Calu3 (cell line): ENCODE results near the gene GHRHR. TPM values are rescaled to one million over a fixed set of nuclear protein-coding genes. Genes with fewer than 3 reads are reported as not detected.

Source experiments
- BruUV-seq: library from RNA; stranded (reverse); fragments of 400-500 nt; replicated peaks from 2 replicates; lab custom pipeline; 2021; lab: Mats Ljungman, UMichigan
- CTCF ChIA-PET: fragments of 300-600 bp; sonication (Branson Sonifier 250); formaldehyde crosslinking; loops from one replicate; lab custom pipeline; 2022; ENCODE audit warnings: antibody characterized with exemption; lab: Charles Lee
- DNase-seq: peaks from one replicate; pipeline ENCODE4 v3.0.0; 2022
- H3K27ac Mint-ChIP-seq: one replicate; pipeline ENCODE4 v1.8.0; 2022; ENCODE audit warnings: mixed read lengths; ENCODE audit not compliant: unreplicated experiment
- H3K27me3 Mint-ChIP-seq: one replicate; pipeline ENCODE4 v1.8.0; 2022; ENCODE audit warnings: mixed read lengths; ENCODE audit not compliant: unreplicated experiment
- H3K36me3 Mint-ChIP-seq: one replicate; pipeline ENCODE4 v1.8.0; 2022; ENCODE audit warnings: mild to moderate bottlenecking, moderate library complexity, mixed read lengths; ENCODE audit not compliant: insufficient read depth, unreplicated experiment
- H3K4me1 Mint-ChIP-seq: one replicate; pipeline ENCODE4 v1.8.0; 2022; ENCODE audit warnings: mild to moderate bottlenecking, low read depth, mixed read lengths; ENCODE audit not compliant: unreplicated experiment
- H3K4me3 Mint-ChIP-seq: one replicate; pipeline ENCODE4 v1.8.0; 2022; ENCODE audit warnings: mild to moderate bottlenecking, low read depth, moderate library complexity, mixed read lengths; ENCODE audit not compliant: unreplicated experiment
- H3K9me3 Mint-ChIP-seq: one replicate; pipeline ENCODE4 v1.8.0; 2022; ENCODE audit warnings: low read depth, mixed read lengths; ENCODE audit not compliant: unreplicated experiment
- intact Hi-C: fragments of 100-400 bp; cut with micrococcal nuclease; formaldehyde crosslinking; loops from one replicate; pipeline ENCODE4 v1.10.0; 2022; ENCODE audit not compliant: unreplicated experiment
- total RNA-seq: library from RNA; stranded (reverse); gene quantifications from 2 replicates; pipeline ENCODE4 v1.2.3, GENCODE V29; 2022
- TF ChIP-seq, protein P1 (sequence below): fragments of 200-600 bp; IDR thresholded peaks from one replicate; pipeline ENCODE4 v1.8.0; 2022; ENCODE audit warnings: antibody characterized with exemption; ENCODE audit not compliant: unreplicated experiment

The GHRHR gene
- total RNA-seq, 1 experiment from 2014 or later: not detected

DNA sequence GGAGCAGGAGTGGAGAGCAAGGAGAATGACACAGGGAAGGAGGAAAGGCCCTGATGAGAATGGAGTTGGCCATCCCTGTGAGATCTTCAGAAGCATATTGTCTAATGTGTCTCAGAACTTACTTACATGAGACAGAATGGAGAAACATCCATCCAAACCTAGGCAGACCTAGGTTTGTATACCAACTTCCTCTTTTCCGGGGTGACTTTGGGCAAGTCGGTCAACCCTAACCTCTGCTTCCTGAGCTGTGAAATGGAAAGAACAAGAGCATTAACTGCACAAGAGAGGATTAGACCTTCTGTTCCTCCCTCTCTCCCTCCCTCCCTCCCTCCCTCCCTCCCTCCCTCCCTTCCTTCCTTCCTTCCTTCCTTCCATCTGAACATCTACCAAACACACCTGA lies 4.5 kb downstream of the GHRHR start:
- TF ChIP-seq, protein P1, sequence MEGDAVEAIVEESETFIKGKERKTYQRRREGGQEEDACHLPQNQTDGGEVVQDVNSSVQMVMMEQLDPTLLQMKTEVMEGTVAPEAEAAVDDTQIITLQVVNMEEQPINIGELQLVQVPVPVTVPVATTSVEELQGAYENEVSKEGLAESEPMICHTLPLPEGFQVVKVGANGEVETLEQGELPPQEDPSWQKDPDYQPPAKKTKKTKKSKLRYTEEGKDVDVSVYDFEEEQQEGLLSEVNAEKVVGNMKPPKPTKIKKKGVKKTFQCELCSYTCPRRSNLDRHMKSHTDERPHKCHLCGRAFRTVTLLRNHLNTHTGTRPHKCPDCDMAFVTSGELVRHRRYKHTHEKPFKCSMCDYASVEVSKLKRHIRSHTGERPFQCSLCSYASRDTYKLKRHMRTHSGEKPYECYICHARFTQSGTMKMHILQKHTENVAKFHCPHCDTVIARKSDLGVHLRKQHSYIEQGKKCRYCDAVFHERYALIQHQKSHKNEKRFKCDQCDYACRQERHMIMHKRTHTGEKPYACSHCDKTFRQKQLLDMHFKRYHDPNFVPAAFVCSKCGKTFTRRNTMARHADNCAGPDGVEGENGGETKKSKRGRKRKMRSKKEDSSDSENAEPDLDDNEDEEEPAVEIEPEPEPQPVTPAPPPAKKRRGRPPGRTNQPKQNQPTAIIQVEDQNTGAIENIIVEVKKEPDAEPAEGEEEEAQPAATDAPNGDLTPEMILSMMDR: no peak
- no peak overlapping the region for H3K27ac Mint-ChIP-seq
- no TSS peak for BruUV-seq
- no peaks in the 10 kb centered on the region for H3K36me3 Mint-ChIP-seq
- H3K4me1 Mint-ChIP-seq: peaks cover 21% of the 10 kb centered on the region
- intact Hi-C loops: no loop called here
- DNase-seq: no peak
- no peaks in the 10 kb centered on the region for H3K9me3 Mint-ChIP-seq
- CTCF ChIA-PET: interaction anchor here (0.6 kb wide), 1 partner anchor 27 kb away, joined by 3 read pairs; no protein-coding TSS in a partner anchor
- no peak overlapping the region for H3K4me3 Mint-ChIP-seq
- H3K27me3 Mint-ChIP-seq: peaks cover 39% of the 10 kb centered on the region

DNA sequence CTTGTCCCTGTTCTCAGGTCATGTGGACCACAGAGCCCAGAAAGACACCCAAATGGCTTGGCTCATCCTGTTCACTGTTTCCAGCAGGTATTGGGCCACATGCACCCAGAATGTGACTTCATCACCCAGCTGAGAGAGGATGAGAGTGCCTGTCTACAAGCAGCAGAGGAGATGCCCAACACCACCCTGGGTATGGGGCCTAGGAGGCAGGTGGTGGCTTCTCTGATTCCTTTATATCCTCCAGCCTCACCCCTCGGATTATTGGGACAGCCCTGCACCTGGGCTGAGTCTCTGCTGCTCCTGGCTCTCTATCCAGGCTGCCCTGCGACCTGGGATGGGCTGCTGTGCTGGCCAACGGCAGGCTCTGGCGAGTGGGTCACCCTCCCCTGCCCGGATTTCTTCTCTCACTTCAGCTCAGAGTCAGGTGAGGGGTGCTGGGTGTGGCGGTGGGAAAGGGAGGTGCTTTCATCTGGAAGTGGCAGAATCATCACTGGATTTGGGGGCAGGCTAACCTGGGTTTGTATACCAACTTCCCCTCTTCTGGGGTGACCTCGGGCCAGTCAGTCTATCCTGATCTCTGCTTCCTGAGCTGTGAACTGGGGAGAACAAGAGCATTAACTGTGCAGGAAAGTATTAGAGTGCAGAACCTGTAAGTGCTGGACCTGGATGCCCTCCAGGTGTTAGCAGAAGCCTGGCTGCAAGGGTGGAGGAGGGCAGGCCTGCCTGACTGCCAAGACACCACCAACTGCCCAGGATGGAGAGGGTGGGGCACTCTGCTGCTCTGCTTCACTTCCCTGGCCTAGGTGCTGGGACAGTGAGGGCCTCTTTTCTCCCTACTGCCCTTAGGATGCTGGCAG lies 5.2 kb downstream of the GHRHR start:
- H3K9me3 Mint-ChIP-seq: no peaks in the 10 kb centered on the region
- H3K4me3 Mint-ChIP-seq: no peak overlapping the region
- H3K36me3 Mint-ChIP-seq: no peaks in the 10 kb centered on the region
- TF ChIP-seq, protein P1: no peak
- H3K27ac Mint-ChIP-seq: no peak overlapping the region
- CTCF ChIA-PET: no interaction called here
- H3K4me1 Mint-ChIP-seq: peaks cover 24% of the 10 kb centered on the region
- peaks cover 39% of the 10 kb centered on the region for H3K27me3 Mint-ChIP-seq
- DNase-seq: no peak
- BruUV-seq: no TSS peak
- intact Hi-C loops: no loop called here

DNA sequence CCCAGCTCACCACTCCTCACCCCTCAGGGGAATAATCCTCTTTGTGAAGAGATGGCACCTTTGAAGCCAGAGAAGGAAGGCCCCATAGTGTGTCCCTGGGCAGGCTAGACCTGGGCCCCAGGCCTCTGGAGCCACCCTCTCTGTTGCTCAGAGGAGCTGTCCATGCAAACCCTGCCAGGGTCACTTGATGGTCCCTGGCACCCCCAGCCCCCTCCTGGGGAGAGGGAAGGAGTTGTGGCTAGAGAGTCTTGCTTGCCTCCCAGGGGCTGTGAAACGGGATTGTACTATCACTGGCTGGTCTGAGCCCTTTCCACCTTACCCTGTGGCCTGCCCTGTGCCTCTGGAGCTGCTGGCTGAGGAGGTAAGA lies 5.8 kb downstream of the GHRHR start:
- no peak for DNase-seq
- no TSS peak for BruUV-seq
- H3K27ac Mint-ChIP-seq: no peak overlapping the region
- intact Hi-C loops: no loop called here
- H3K27me3 Mint-ChIP-seq: peaks cover 39% of the 10 kb centered on the region
- no peaks in the 10 kb centered on the region for H3K36me3 Mint-ChIP-seq
- CTCF ChIA-PET: interaction anchor here (0.6 kb wide), 1 partner anchor 788 kb away, joined by 3 read pairs; no protein-coding TSS in a partner anchor
- H3K4me3 Mint-ChIP-seq: no peak overlapping the region
- H3K4me1 Mint-ChIP-seq: peaks cover 30% of the 10 kb centered on the region
- TF ChIP-seq, protein P1: no peak
- no peaks in the 10 kb centered on the region for H3K9me3 Mint-ChIP-seq

DNA sequence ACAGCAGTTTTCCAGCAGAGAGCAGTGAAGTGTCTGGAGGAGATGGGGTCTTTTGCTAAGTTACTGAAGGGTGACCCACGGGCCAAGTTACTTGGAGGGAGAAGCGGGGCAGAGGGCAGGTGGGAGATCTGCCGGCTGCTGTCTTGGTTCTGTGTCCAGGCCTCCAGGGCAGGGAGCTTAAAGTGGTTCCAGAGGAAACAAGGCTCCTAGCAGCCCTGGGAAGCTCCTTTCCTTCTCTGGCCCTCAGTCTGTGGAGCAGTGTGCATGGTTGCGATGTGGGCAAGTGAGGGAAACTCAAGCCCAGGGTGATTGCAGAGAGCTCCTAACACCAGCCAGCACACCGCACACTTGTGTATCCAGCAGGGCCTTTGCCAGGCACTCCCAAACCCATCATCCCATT lies 6.3 kb downstream of the GHRHR start:
- no TSS peak for BruUV-seq
- Mint-ChIP-seq H3K27ac (no peak overlapping the region), H3K9me3 (no peaks in the 10 kb centered on the region), H3K36me3 (no peaks in the 10 kb centered on the region), H3K4me1 (peaks cover 34% of the 10 kb centered on the region), H3K27me3 (peaks cover 39% of the 10 kb centered on the region), H3K4me3 (no peak overlapping the region)
- no peak for DNase-seq
- TF ChIP-seq, protein P1: no peak
- CTCF ChIA-PET: interaction anchor here (0.6 to 1.3 kb wide), 2 partner anchors 31 to 788 kb away, joined by 3 to 4 read pairs; no protein-coding TSS in a partner anchor
- intact Hi-C loops: no loop called here
